ENCODE data around the gene AVPR1B. TPM values are rescaled to one million over a fixed set of nuclear protein-coding genes. Genes with fewer than 3 reads are reported as not detected.

AVPR1B gene
- total RNA-seq, 2 experiments from 2014 or later, result not detected

Other genes with a start within 250 kb of the AVPR1B start
- not detected for gene SLC26A9, start 173.9 kb downstream of the AVPR1B start, total RNA-seq
- gene RAB7B, start 114.0 kb downstream of the AVPR1B start, total RNA-seq, result not detected
- not detected for gene CTSE, start 93.5 kb downstream of the AVPR1B start, total RNA-seq
- gene RHEX, start 64.2 kb downstream of the AVPR1B start, total RNA-seq, result not detected
- gene FAM72A, start 85.5 kb upstream of the AVPR1B start, total RNA-seq, result 10 to 100 TPM; 23.6 to 29.9 TPM
- gene SRGAP2, start 86.2 kb upstream of the AVPR1B start, total RNA-seq, result 10 to 100 TPM; 40.7 to 40.8 TPM